GM21529 (cell line): Measurements from ENCODE around the gene RBKS.
"Not testable (repeated sequence)": the region's sequence is repeated elsewhere in the genome, so short reads cannot be mapped to it uniquely, and the experiment has no call there.

Source experiments
- ATAC-seq: cut with Tn5 transposase; IDR thresholded peaks from one replicate; pipeline ENCODE4 v1.9.1; 2021; ENCODE audit not compliant: unreplicated experiment

RBKS gene

DNA sequence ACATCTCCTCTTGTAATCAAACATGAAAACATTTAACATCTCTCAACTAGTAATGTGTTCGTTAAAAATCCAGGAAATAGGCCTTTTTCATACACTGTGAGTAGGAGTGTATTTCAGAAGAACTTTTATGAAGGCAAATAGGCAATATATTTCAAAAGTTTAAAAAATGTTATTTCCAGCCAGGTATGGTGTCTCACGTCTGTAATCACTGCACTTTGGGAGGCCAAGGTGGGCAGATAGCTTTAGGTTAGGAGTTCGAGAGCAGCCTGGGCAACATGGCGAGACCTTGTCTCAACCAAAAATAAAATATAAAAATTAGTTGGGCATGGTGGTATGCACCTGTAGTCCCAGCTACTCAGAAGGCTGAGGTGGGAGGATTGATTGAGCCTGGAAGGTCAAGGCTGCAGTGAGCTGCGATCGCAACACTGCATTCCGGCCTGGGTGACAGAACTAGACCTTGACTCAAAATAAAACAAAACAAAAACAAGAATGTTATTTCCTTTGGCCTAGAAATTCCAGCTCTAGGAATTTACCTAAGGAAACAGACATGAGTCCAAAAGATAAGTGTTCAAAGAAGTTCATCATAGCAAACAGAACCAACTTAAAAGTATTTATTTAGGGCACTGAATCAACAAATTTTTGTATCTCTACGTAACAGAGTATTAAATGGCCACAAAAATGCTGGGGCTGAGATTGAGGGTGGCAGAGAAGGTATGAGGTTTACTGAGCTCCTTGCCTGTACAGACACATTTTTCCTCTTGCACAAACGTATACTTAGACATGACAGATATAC, 14.9 kb downstream of the RBKS start:
- ATAC-seq, result no peak

DNA sequence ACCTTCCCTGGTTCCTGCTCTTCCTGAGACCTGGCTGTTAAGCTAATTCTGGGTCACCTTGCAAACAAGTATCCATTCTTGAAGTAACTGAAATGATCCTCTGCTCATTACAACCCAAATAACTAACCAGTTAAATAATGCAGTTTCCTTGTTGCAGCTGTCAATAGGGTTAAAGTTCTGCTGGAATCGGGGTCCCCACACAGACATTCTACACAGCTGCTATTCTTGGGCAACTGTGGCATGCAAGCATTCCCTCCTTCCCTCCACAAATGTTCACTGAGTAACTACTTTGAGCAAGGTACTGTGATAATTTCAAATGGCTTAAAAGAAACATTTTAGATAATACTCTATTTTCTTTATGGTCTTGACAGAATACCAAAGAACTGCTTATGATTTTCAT, 17.1 kb downstream of the RBKS start:
- ATAC-seq, result no peak

DNA sequence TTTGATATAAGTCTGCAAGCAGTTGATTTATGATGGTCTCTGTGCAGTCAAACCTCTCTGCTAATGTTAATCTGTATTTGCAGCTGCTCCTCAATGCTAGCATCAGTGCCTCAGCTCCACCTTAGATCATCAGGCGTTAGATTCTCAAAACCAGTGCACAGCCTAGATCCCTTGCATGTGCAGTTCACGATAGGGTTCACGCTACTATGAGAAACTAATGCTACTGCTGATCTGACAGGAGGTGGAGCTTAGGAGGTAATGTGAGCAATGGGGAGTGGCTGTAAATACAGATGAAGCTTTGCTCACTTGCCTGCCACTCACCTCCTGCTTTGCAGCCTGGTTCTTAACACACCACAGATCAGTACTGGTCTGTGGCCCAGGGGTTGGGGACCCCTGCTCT, 18.4 kb downstream of the RBKS start:
- ATAC-seq, result no peak

DNA sequence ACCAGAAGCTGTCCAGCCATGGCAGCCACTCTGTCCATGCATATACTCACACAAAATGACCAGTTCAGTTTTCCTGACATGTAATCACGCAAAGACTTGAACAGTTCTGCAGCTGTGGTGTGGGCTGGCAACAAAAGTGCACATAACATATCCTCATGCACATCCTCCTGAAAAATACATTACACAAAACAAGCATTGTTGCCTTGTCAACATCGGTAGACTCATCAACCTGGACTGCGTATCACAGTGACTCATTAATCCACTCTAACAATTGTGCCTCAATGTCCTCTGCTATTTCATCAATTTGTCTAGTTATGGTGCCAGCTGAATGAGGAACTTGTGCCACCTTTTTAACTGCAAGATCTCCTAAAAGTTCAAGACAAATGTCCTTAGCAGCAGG, 19.5 kb downstream of the RBKS start:
- ATAC-seq, result no peak

DNA sequence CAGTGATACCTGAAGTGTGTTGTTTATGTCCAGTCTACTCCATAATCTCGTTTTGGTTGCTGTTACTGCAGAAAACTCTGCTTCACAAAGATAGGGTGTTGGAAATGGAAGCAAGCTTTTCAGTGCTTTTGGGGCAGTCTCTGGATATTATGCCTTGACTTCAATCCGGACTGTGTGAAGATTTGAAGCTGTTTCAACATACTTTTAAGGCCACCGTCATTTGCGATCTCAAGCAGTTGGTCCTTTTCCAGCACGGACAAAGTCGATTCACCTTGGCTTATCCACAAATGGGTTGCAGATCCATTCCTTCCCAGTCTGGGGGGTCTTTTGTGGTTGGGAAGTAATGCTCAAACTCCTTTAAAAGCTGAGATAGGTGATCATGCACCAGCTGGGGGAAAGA, 20.4 kb downstream of the RBKS start:
- ATAC-seq, result no peak

DNA sequence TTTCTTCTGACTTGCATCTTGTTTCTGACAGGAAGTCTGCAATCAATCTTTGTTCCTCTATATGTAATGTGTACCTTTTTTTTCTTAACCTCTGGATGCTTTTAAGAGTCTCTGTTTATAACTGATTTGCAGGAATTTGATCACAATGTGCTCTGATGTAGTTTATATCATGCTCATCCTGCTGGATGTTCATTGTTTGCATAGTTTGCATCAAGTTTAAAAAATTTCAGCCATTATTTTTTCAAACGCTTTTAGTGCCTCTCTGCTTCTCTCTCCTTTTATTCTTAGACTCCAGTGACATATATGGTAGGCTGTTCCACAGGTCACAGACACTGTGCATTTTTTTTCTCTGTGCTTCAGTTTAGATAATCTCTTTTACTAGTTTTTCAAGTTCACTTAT, 23.9 kb downstream of the RBKS start:
- ATAC-seq, result no peak

DNA sequence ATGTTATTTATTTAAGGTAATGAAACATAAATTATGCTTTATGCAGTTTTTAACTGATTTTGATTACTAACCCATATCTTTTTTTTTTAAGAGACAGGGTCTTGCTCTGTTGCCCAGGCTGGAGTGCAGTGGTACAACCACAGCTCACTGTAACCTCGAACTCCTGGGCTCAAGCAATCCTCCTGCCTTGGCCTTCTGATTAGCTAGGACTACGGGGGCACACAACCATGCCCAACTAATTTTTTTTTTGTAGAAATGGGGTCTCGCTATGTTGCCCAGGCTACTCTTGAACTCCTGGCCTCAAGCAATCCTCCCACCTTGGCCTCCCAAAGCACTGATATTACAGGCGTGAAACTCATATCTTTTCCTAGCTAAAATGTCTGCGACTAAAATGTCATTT, 26.2 kb downstream of the RBKS start:
- not testable (repeated sequence) for ATAC-seq

DNA sequence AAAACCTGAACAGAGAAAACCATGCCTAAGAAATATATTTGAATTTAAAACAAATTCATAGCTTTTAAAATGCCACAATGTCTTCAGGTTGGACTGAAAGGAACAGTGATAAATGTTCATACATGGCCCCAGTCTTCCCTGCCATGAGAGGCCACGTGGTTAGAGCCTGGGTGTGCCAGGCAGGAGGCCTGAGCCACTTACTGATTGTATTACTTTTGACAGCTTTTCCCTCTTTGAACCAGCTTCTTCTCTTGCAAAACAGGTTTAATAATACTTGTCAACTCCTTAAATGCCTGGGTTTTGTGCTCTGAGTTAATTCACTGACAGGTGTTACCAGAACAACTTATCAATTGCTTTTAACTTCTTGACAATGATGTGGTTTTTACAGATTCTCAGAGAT, 27.0 kb downstream of the RBKS start:
- ATAC-seq, result no peak

DNA sequence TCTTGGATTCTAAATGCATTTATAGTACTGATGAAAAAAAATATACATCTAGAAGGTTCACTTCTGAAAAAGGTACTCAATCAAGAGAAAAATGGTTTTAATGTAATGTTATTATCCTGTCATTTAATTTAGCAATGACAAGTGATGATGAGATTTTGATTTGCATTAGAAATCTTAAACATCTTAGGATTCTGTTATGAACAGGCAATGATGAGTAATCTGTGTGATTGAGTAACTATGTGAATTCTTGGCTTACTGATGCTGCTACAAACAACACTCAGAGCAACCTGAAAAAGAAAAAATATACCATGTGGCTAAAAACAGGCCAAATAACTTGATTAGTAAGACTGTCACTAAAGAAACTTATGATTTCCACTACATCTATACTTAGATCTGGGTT, 30.1 kb downstream of the RBKS start:
- no peak for ATAC-seq

DNA sequence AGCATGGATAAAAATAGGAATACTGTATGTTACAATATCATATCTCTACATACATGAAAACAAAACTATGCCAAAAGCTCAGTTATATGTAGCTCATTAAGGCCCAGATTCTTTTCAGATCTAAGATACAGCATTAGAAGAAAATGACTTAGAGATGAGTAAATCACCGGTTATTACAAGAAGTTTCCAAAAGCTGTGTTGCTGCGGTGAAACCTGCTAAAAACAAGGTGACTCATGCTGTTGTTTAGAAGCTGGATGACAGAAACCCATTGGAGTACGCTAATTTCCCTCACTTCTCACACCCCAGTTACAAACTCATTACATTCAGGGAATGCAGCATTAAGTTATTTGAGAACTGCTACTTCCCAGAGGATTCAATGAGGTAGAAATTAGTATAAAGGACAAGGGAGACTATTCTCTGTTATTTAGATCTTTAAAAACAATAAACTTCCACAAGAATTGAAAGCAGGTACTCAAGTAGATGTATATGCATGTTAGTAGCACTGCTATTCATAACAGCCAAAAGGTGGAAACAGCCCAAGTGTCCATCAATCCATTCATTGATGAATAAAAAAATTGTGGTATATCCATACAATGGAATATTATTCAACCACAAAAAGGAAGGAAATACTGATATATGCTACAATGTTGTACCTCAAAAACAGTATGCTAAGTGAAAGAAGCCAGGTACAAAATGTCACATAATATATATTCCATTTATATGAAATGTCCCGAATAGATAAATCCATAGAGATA, 32.6 kb downstream of the RBKS start:
- no peak for ATAC-seq

DNA sequence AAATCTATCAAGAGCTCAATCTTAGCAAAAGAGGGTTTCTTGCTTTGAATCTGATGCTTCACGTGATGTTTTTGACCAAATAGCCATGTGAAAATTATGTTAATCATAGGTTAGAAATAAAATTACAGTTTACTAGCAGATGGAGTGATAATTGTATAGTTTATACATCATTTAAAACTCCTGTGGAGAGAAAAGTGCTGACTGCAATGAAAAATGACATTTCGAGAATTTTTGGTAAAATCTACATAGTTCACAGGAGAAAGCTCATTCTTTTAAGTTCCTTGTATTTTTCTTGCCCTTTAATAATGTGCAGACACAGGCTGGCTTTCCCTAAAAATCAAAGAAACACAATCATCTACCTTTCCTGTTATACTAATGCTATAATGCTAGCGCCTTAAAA, 33.2 kb downstream of the RBKS start:
- no peak for ATAC-seq

DNA sequence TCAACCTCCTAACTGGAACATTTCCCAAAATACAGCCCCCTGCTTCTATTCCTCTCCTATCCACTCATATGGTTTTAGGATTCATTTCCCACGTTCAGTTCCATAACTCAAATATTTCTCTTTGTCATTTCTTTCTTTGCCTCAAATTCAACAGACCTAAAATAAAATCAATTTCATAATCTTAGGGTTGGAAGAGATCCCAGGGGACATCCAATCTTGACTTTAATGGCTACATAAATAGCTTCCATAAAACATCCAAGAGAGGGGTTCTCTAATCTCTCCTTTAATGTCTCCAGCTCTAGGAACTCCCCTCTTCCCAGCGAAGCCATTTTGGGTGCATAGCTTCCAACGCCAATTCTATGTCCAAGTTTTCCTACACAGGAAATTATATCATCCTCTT, 33.8 kb downstream of the RBKS start:
- ATAC-seq, result no peak

DNA sequence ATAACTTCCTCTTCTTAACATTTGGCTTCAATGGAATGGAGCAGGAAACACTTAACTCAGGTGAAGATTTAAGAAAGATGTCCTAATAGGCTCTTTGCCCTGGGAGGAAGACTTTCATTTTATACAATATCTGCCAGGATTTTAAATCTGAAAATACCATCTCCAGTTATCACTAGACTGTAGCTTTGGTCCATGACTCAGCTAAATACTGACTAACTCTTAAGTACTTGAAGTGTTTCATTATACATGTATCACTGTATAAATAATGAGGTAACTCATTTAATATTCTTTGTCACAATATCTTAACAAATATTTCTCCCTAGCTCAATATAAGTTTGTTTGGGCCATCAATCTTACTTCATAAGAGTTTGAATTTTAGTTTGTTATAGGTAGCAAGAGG, 34.7 kb downstream of the RBKS start:
- ATAC-seq, result no peak

DNA sequence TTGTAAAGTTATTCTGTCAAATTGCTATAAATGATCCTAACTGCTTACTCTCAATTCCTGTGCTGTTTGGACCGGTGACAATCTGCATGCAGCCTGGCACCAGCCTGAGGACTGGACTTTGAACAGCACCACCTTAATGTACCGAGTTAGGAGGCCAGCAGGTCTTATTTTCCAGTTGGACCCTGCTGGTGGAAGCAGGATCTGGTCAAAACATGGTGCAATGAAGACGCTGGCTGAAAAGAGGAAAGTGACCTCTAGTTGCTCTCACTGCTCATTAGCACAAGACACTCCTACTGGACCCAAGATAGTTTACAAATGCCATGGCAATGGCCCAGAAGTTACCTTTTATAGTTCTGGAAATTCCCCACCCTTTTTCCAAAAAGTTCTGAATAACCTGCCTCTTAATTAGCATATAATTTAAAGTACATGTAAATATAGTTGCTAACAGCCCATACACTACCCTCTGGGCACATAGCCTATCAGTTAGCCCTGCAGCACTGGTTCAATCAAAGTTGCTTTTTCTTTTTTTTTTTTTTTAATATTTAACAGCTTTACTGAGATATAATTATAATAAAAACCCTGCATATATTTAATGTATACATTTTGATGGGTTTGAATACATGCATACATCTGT, 35.8 kb downstream of the RBKS start:
- ATAC-seq, result no peak

DNA sequence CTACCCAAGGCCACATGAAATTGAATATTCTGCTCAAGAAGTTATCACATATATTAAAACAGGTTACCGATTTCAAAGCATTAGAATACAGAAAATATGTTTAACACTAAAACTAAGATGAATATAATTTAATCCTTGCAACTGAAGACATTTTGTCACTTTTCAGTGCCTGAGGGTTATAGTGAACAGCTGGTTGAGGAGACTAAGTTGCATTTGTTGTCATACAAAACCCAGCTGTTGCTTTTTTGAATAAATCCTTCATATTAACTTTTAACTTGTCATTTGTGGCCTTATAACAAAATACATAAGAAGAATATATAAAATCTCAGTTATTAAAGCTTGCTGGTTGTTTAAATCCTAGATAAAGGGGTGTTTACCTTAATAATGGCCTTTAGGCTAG, 37.5 kb downstream of the RBKS start:
- no peak for ATAC-seq

DNA sequence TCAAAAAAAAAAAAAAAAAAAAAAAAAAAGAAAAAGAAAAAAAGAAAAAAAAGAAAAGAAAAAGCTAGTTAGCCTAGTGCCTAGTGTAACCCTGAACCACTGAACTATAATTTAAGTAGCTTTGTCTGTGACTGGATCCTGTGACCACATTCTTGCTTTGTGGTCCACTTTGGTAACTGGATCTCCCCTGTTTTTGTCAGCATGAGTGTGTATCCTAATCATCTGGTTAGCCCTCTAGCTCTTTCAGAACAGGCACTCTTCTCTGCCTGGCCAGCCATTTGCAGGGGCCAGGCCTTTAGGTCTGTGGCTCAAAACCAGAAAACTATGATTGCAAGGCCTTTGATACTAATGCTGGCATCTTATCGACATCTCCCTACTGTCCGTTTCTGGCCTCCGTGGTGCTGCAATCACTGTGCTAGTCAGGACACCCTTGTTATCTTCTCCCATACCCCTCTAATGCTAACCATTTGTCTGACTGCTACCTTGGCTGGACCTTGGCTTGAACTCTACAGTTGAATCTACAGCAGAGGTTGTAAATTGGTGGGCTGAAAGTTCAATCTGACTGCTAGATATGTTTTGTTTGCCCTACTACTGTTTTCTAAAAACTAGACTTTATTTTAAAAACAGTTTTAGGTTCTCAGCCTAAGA, 40.5 kb downstream of the RBKS start:
- no peak for ATAC-seq

DNA sequence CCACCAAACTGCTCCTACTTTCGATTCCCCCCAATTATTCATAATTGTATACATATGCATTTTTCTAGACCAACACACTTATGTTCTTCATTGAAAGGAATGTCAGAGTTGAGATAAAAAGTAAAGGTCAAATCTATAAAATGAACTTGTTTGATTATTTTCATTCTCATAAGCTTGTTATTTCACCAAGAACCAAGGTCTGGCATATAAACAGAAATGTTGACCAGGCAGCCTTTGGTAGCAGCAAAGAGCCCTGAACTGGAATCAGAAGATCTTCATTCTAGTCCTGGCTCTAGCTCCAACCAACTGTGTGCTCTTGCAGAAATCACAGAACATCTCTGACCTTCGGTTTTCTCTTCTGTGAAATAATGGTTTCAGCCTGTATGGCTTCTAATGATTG, 42.9 kb downstream of the RBKS start:
- ATAC-seq, result no peak

DNA sequence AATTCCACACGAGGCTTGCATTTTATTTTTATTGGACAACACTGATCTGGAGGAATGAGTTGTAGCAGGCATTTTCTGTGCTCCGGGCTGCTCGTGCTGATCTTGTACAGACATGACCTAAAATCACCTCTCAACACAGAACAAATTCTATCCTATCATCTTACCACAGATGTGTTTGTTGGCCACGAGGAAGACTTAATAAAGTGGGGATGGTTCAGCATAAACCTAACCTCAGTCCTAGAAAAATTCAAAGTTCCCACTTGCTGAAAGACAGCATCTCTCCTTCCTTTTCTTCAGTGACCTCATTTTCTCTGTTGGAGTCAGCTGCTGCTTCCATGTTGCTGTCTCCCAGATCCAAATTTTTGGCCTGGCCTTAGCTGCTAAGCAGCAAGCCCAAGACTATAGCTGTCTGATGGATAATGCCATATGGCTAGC, 45.3 kb downstream of the RBKS start:
- no peak for ATAC-seq

DNA sequence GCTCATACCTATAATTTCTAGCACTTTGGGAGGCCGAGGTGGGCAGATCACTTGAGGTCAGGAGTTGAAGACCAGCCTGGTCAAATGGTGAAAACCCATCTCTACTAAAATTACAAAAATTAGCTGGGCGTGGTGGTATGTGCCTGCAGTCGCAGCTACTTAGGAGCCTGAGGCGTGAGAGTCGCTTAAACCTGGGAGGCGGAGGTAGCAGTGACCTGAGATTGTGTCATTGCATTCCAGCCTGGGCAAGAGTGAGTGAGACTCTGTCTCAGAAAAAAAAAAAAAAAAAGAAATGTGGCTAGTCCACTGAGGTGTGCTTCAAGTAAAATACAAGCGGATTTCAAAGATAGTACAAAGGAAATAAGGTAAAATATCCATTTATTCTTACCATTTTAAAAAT, 46.2 kb downstream of the RBKS start:
- ATAC-seq, result no peak

DNA sequence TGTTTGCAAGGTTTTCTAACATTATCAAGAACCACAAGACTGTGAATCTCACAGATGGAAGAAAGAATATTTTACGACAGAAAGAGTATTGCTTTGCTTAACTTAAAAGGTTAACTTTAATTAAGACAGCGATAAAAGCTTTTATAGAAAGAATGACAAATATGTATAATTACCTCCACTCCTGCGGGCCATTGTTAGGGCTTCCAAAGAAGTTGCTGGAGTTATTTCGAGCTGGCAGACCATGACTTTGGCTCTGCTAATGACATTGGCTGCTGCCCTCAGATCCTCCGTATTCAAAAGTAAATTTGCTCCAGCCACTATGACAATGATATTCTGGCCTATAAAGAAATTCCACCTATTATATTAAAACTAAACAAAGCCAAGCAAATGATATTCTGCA, 47.3 kb downstream of the RBKS start:
- ATAC-seq, result no peak

DNA sequence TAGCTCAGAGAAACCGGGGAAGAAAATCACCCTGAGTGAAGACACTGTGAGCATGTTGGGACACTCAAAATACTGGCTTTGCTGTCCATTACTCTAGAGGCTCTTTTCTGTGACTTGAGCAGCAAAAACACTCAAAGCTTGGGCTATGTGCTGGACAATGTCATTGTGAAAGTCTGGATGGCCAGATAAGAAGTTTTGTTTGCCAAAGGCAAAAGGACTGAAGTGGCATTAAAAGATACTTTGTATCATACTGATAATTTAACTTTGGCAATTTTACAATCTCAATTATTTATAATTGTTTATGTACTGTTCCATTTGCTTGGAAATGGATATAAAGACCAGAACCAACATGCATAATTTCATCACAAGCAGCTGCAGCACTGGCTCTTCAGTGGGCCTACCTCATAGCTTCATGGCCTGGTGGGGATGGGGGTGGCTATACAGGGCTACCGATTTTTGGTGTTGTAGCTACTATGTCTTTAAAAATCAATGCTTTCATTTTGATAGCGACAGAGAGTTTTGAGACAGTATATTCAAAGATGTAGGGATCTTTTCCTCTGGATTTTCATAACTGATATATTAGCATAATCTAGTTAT, 51.1 kb downstream of the RBKS start:
- no peak for ATAC-seq
